ENCODE results near the gene SH2D3C.
A peak's percentile ranks its signal among the peaks of the same experiment; 100 is the strongest.

SH2D3C gene

GRCh38 chr9:127746959-127747569 is 31.4 kb downstream of the SH2D3C start:
- ChIA-PET POLR2A (no interaction called here), CTCF (interaction anchor here (0.9 to 1.9 kb wide), 4 partner anchors 9 to 158 kb away, joined by 3 to 8 read pairs (median 4); partner anchors contain the start of gene TOR2A)
- no peaks in the 10 kb centered on the region for H3K4me1 ChIP-seq (ENCODE audit: control insufficient read depth, insufficient read depth, low read length)
- H3K36me3 ChIP-seq (ENCODE audit: control insufficient read depth in 2 of 2, insufficient read depth in 1 of 2, low read length in 2 of 2) = no peaks in the 10 kb centered on the region
- TF ChIP-seq HOXD13 (CRISPR knock-in tag; IDR thresholded peaks at IDR 0.05; ENCODE audit: borderline replicate concordance) (no peak), PRDM10 (tag by site-specific recombination; IDR thresholded peaks at IDR 0.05) (peak; percentile 82)
- H3K9me3 ChIP-seq (ENCODE audit: control insufficient read depth, insufficient read depth, low read depth, low read length) = no peaks in the 10 kb centered on the region
- H3K4me3 ChIP-seq (ENCODE audit: low read depth, low read length) = no peak overlapping the region
- H3K27ac ChIP-seq (ENCODE audit: extremely low read depth, low read depth, low read length) = no peak overlapping the region

- Histone ChIP-seq H3K4me3 (ENCODE audit: low read depth, low read length) (no peak overlapping the region), H3K27ac (ENCODE audit: extremely low read depth, low read depth, low read length) (no peak overlapping the region), H3K4me1 (ENCODE audit: control insufficient read depth, insufficient read depth, low read length) (no peaks in the 10 kb centered on the region), H3K36me3 (ENCODE audit: control insufficient read depth in 2 of 2, insufficient read depth in 1 of 2, low read length in 2 of 2) (no peaks in the 10 kb centered on the region), H3K9me3 (ENCODE audit: control insufficient read depth, insufficient read depth, low read depth, low read length) (no peaks in the 10 kb centered on the region)
- CTCF ChIA-PET = interaction anchor here (0.6 to 1.0 kb wide), 4 partner anchors 10 to 176 kb away, joined by 3 to 4 read pairs (median 3); partner anchors contain the start of gene TOR2A
- POLR2A ChIA-PET = no interaction called here
- TF ChIP-seq ZNF266 (tag by site-specific recombination; IDR thresholded peaks at IDR 0.05; ENCODE audit: low read depth) = no peak
- no peak for TF ChIP-seq ZNF610 (tag by site-specific recombination; IDR thresholded peaks at IDR 0.05; ENCODE audit: borderline replicate concordance)
- no peak for TF ChIP-seq ZNF677 (tag by site-specific recombination; IDR thresholded peaks at IDR 0.05)
- TF ChIP-seq REST (tag by site-specific recombination; IDR thresholded peaks at IDR 0.05) = no peak
- no peak for TF ChIP-seq ZNF792 (tag by site-specific recombination; IDR thresholded peaks at IDR 0.05)
- TF ChIP-seq WT1 (tag by site-specific recombination; IDR thresholded peaks at IDR 0.05) = no peak
- no peak for TF ChIP-seq FEZF1 (tag by site-specific recombination; IDR thresholded peaks at IDR 0.05)
- no peak for TF ChIP-seq ZNF335 (tag by site-specific recombination; conservative IDR thresholded peaks at IDR 0.05)
- no peak for TF ChIP-seq ZNF324 (tag by site-specific recombination; IDR thresholded peaks at IDR 0.05)
- no peak for TF ChIP-seq ZNF398 (tag by site-specific recombination; IDR thresholded peaks at IDR 0.05)
- TF ChIP-seq, protein P1, sequence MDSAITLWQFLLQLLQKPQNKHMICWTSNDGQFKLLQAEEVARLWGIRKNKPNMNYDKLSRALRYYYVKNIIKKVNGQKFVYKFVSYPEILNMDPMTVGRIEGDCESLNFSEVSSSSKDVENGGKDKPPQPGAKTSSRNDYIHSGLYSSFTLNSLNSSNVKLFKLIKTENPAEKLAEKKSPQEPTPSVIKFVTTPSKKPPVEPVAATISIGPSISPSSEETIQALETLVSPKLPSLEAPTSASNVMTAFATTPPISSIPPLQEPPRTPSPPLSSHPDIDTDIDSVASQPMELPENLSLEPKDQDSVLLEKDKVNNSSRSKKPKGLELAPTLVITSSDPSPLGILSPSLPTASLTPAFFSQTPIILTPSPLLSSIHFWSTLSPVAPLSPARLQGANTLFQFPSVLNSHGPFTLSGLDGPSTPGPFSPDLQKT (IDR thresholded peaks at IDR 0.05; ENCODE audit: borderline replicate concordance, low read depth, low read length) = no peak
- TF ChIP-seq ZNF449 (tag by site-specific recombination; IDR thresholded peaks at IDR 0.05) = no peak
- no peak for TF ChIP-seq ZBTB49 (tag by site-specific recombination; IDR thresholded peaks at IDR 0.05; ENCODE audit: low read depth)
- TF ChIP-seq KLF1 (tag by site-specific recombination; IDR thresholded peaks at IDR 0.05) = no peak
- TF ChIP-seq TRIM28 (IDR thresholded peaks at IDR 0.05; ENCODE audit: borderline replicate concordance, low read length) = no peak
These were observed 33.9 kb downstream of the SH2D3C start for GRCh38 chr9:127744398-127745110.

Data from HEK293 (cell line).